Activated CD8-positive, alpha-beta memory T cell treated with anti-CD3 and anti-CD28 coated beads, Interleukin-2, amount 50 U/mL, for 4 hours (primary cell): Measurements from ENCODE around the gene WDR19.

Source experiments
- DNase-seq: peaks from one replicate; pipeline ENCODE4 v3.0.0-alpha.2; 2020

The WDR19 gene

GRCh38 chr4:39305912-39306677, 123.8 kb downstream of the WDR19 start:
- no peak for DNase-seq

GRCh38 chr4:39308611-39309010, 126.3 kb downstream of the WDR19 start:
- DNase-seq, result no peak

GRCh38 chr4:39312816-39313215, 130.5 kb downstream of the WDR19 start:
- DNase-seq, result no peak

- no peak for DNase-seq
These were observed 137.3 kb downstream of the WDR19 start for GRCh38 chr4:39319676-39320075.

- no peak for DNase-seq
These were observed 138.2 kb downstream of the WDR19 start for GRCh38 chr4:39320381-39321115.

GRCh38 chr4:39323821-39324220, 141.5 kb downstream of the WDR19 start:
- no peak for DNase-seq

- DNase-seq, result no peak
These were observed 142.1 kb downstream of the WDR19 start for GRCh38 chr4:39324446-39324845.

GRCh38 chr4:39324897-39325613, 142.7 kb downstream of the WDR19 start:
- DNase-seq, result no peak

GRCh38 chr4:39326468-39326977, 144.2 kb downstream of the WDR19 start:
- no peak for DNase-seq

GRCh38 chr4:39330353-39330752, 148.0 kb downstream of the WDR19 start:
- DNase-seq, result no peak

GRCh38 chr4:39331191-39331590, 148.9 kb downstream of the WDR19 start:
- no peak for DNase-seq
